ENCODE results near the gene BACE2. TPM values are rescaled to one million over a fixed set of nuclear protein-coding genes. Genes with fewer than 3 reads are reported as not detected.

Gene BACE2
- total and polyA plus RNA-seq, 2 donors (not counting 3 experiments of a cell fraction or from before 2014, with no cell fraction given), result 113 to 184 TPM

- no peak overlapping the region for H3K4me3 ChIP-seq (replicated peaks in 1 of 3; ENCODE audit: insufficient read depth in 1 of 3, low read depth in 1 of 3, low read length in 3 of 3)
- DNase-seq (ENCODE audit: low read depth, low spot score) (no peak), FAIRE-seq (no peak)
- H3K36me3 ChIP-seq (ENCODE audit: control insufficient read depth in 2 of 2, extremely low read depth in 1 of 2, insufficient read depth in 2 of 2, low read length in 2 of 2), result no peaks in the 10 kb centered on the region
- no peaks in the 10 kb centered on the region for H3K27me3 ChIP-seq (ENCODE audit: control insufficient read depth in 2 of 2, insufficient read depth in 2 of 2, low read length in 2 of 2)
- H3K27ac ChIP-seq (ENCODE audit: insufficient read depth, low read depth, low read length), result no peak overlapping the region
- dilution Hi-C loops (cut with MboI; ENCODE audit: extremely low pct_ligation_motif_present, low sequenced_read_pairs), result no loop called here
- H4K20me1 ChIP-seq (replicated peaks; ENCODE audit: control insufficient read depth, extremely low read depth, insufficient read depth, low read length), result no peaks in the 10 kb centered on the region
- H3K9me3 ChIP-seq (replicated peaks; ENCODE audit: control insufficient read depth, insufficient read depth, low read length), result no peaks in the 10 kb centered on the region
- no peak for TF ChIP-seq MAX (IDR thresholded peaks at IDR 0.05; ENCODE audit: insufficient read depth, insufficient read length)
- no peak for TF ChIP-seq FOS (IDR thresholded peaks at IDR 0.05; ENCODE audit: borderline replicate concordance, insufficient read depth, low read length)
- no peak for TF ChIP-seq POLR2AphosphoS5 (IDR thresholded peaks at IDR 0.05; ENCODE audit: insufficient read depth, low read depth, low read length)
- no peak for TF ChIP-seq GATA2 (IDR thresholded peaks at IDR 0.05; ENCODE audit: insufficient read depth, insufficient read length, low read depth, low read length)
- no peak for TF ChIP-seq EZH2 (IDR thresholded peaks at IDR 0.05; ENCODE audit: borderline replicate concordance, low read depth, low read length, severe bottlenecking)
- TF ChIP-seq POLR2A (IDR thresholded peaks at IDR 0.05; ENCODE audit: low read depth, low read length), result no peak
- TF ChIP-seq MYC (IDR thresholded peaks at IDR 0.05; ENCODE audit: low read depth, low read length), result no peak
- TF ChIP-seq CTCF (IDR thresholded peaks at IDR 0.05; ENCODE audit: extremely low read depth in 1 of 2, insufficient read depth in 1 of 2, low read depth in 1 of 2, low read length in 2 of 2), result no peak
- TF ChIP-seq JUN (IDR thresholded peaks at IDR 0.05; ENCODE audit: borderline replicate concordance, insufficient read depth, insufficient read length, low read depth), result no peak
- CTCF ChIA-PET, result no interaction called here
- no peak overlapping the region for H2AFZ ChIP-seq (ENCODE audit: low read depth, low read length)
- no peak overlapping the region for H3K9ac ChIP-seq (replicated peaks; ENCODE audit: extremely low read depth, insufficient read depth, low read length)
- intact Hi-C loops (cut with micrococcal nuclease), result no loop called here
- BruUV-seq (replicated peaks), result no TSS peak
- peaks cover 14% of the 10 kb centered on the region for H3K4me1 ChIP-seq (ENCODE audit: control insufficient read depth, extremely low read depth, insufficient read depth, low read length)
- POLR2A ChIA-PET, result no interaction called here
- H3K79me2 ChIP-seq (ENCODE audit: control insufficient read depth, insufficient read depth, low read length), result no peaks in the 10 kb centered on the region
- no peak overlapping the region for H3K4me2 ChIP-seq (ENCODE audit: insufficient read depth, low read length)
- H3K9me1 ChIP-seq (replicated peaks; ENCODE audit: control insufficient read depth, extremely low read depth, insufficient read depth, low read length), result no peaks in the 10 kb centered on the region
Measured at GRCh38 chr21:41161428-41161827, 6.5 kb upstream of the BACE2 start.
